ENCODE results near the gene S100A12.

S100A12 gene

DNA sequence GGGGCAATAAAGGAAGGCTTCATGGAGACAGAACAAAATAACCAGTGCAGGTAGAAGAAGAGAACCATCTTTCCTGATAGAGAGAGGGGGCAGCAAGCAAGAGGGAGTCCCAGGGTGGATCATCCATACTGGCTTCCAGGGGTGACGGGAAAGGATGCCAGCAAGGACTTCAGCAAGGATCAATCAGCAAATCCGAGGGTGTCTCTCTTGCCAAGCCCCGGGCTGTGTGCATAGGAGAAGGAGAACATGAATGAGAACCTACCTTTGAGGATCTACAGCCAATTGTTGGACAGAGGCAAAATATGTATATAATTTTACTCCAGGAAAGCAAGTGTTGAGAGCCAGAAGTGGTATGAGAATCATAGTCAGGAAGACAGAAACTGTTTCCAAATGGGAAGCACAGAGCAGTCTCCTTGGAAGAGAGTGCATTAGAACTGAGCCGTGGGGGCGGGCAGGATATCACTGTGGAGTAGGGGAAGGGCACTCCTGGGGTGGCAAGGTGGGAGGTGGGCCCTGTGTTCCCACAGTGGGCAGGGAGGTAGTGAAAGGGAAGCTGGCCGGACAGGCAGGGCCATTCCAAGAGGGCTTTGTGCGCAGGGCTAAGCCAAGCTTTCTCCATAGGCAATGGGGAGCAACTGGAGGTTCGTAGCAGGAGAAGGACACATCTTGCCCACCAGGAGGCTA lies 18.9 kb downstream of the S100A12 start:
- TF ChIP-seq, protein P1, sequence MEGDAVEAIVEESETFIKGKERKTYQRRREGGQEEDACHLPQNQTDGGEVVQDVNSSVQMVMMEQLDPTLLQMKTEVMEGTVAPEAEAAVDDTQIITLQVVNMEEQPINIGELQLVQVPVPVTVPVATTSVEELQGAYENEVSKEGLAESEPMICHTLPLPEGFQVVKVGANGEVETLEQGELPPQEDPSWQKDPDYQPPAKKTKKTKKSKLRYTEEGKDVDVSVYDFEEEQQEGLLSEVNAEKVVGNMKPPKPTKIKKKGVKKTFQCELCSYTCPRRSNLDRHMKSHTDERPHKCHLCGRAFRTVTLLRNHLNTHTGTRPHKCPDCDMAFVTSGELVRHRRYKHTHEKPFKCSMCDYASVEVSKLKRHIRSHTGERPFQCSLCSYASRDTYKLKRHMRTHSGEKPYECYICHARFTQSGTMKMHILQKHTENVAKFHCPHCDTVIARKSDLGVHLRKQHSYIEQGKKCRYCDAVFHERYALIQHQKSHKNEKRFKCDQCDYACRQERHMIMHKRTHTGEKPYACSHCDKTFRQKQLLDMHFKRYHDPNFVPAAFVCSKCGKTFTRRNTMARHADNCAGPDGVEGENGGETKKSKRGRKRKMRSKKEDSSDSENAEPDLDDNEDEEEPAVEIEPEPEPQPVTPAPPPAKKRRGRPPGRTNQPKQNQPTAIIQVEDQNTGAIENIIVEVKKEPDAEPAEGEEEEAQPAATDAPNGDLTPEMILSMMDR (conservative IDR thresholded peaks at IDR 0.05; ENCODE audit: low read depth, low read length), result no peak
- no peak for DNase-seq (ENCODE audit: low read depth)
- H3K4me3 ChIP-seq (ENCODE audit: low read depth, low read length), result no peak overlapping the region

DNA sequence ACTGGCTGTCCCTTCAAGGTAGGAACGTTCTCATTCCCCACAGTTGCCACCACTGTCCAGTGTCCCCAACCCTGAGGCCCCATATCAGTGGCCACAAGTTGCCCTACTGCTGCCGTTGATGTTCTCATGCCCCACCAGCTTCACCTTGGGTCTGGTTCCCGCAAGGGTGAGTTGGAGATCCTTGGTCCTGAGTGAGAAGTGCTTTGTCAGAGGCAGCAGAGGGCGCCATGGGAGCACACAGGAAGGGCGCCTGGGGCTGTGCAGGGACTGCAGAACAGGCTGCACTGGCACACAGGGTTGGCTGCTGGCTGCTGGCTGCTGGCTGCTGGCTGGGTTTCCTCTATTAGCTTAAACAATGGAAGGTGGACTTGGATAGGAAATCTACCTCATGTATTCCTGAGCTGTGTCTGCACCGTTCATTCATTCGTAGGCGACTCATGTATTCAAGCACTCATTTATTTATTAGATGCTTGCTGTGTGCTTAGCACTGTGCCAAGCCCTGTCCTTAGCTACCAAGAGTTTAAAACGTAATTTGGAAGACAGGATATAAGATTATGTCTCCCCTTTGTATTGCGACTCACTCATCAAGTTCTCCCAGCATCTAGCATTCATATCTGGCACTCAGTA lies 19.9 kb downstream of the S100A12 start:
- DNase-seq (ENCODE audit: low read depth), result peak; percentile 67
- TF ChIP-seq, protein P1 (conservative IDR thresholded peaks at IDR 0.05; ENCODE audit: low read depth, low read length), result peak; percentile 65
- H3K4me3 ChIP-seq (ENCODE audit: low read depth, low read length), result no peak overlapping the region

DNA sequence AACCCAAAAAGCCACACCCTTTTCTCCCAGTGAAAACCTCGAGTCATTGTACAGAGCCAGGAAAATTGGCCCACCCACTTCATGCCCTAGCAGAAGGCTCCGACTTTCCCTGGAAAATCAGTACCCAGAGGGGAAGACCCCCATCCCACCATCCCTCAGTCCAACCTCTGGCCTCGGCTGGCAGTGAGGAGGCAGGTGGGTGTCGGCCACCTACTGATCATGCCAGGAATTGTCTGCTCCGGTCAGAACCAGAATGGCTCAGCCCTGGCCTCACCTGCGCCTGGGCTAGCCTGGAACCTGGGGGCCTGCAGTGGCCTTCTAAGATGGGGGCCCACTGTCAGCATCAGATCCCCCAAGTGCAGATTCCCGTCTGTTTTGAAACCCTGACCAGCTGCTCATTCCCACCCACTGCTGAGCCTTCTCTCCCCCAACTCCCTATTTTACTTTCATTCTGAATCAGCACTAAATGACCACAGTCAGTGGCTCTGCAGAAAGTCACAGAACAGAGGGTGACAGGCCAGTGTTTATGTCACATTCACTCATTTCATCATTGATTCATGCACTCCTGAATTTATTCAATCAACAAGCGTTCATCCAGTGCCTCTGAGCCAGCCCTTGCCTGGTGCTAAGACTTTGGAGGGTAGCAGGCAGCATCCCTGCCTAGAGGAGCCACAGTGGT lies 20.8 kb downstream of the S100A12 start:
- no peak for DNase-seq (ENCODE audit: low read depth)
- TF ChIP-seq, protein P1 (conservative IDR thresholded peaks at IDR 0.05; ENCODE audit: low read depth, low read length), result no peak
- H3K4me3 ChIP-seq (ENCODE audit: low read depth, low read length), result no peak overlapping the region

DNA sequence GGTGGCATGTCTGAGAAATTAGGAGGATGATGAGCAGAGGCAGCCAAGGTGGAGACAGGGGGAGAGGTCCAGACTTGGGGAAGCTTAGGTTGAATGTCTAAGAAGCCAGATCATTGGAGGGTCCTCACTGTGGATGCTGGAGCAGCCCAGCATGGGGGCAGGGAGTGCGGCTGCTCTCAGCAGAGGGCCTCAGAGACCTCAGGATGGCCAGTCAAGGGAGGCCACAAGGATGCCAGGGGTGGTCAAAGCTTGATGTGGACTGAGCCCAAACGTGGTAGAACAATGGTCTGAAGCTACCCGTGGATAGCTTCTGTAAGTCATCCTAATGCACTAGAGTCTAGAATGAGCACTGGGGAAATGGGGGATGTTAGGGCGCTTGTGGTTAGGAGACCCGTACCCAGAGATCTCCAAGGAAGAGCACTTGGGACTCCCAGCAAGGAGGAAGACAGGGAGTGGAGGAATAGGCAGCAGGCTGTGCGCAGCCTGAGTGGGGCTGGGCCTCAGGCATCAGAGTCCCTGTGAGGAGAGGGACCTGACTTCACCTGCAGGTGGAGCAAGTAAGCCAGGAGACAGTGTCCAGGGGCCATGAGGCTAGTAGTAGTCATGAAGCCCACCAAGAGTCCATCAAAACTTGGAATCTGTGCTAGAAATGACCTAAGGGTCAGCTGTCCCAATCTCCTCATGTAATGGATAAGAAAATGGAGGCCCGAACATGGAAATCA lies 22.0 kb downstream of the S100A12 start:
- H3K4me3 ChIP-seq (ENCODE audit: low read depth, low read length), result no peak overlapping the region
- TF ChIP-seq, protein P1 (conservative IDR thresholded peaks at IDR 0.05; ENCODE audit: low read depth, low read length), result peak; percentile 54
- peak; percentile 18 for DNase-seq (ENCODE audit: low read depth)

DNA sequence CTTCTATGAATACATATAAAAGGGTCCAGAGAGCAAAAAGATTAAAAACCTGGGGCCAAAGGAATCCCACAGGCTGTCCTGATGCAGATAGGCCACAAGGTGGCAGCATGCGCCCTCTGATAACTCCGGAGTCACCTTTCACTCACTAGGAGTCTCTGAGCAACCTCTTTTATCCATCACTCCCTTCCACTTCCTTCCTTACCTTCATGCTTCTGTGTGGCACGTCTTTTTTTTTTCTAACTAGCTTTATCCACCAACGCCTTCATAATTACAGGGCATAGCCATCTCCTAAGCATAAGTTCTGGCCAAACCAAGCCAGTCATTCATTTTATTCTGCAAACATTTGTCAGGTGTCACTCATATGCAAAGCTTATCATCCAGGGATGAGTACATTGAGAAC lies 22.9 kb downstream of the S100A12 start:
- peak; percentile 81 for DNase-seq (ENCODE audit: low read depth)
- TF ChIP-seq, protein P1 (conservative IDR thresholded peaks at IDR 0.05; ENCODE audit: low read depth, low read length), result peak; percentile 92
- H3K4me3 ChIP-seq (ENCODE audit: low read depth, low read length), result no peak overlapping the region

DNA sequence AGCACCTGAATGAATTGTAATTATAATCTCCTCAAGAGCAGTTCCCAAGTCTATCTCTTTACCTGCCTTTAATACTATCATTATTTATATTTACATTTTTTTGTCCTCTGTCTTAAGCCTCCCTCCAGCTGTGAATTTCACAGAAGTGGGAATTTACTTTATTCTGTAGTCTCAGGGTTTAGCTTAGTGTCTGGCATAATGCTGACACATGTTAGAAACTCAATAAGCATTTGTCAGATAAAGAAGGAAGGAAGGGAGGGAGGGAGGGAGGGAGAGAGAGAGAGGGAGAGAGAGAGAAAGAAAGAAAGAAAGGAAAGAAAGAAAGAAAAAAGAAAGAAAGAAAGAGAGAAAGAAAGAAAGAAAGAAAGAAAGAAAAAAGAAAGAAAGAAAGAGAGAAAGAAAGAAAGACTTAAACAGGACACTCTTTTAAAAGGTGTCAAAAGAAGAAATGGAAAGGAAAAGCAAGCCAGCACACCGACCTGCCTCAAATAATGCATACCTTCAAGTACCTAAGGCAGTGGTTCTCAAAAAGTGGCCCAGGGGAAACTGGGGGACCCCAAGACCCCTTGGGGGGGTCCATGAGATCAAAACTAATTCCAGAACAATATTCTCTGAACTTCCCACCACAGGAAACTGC lies 25.0 kb downstream of the S100A12 start:
- no peak overlapping the region for H3K4me3 ChIP-seq (ENCODE audit: low read depth, low read length)
- TF ChIP-seq, protein P1 (conservative IDR thresholded peaks at IDR 0.05; ENCODE audit: low read depth, low read length), result no peak
- no peak for DNase-seq (ENCODE audit: low read depth)

Data from choroid plexus epithelial cell (primary cell).